ENCODE measurements around the gene MLIP.

MLIP gene

DNA sequence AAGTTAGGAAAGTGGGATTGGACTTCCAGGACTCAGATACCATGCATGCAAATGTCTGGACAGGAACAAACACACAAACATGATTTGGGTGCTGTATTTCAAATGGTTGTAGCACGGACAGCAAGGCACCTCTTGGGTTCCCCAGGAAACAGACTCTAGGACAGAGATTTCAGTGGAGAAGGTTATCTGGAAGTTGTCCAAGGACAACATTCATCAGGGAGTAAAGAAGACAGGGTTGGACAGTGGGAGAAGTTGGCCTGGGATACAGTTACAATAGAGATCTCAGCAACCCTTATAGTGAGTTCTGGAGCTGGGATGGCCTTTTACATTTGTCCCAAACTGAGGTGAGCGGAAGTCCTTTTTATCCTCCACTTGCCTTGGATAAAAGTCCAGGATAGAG is 177.2 kb downstream of the MLIP start:
- no peak for DNase-seq

DNA sequence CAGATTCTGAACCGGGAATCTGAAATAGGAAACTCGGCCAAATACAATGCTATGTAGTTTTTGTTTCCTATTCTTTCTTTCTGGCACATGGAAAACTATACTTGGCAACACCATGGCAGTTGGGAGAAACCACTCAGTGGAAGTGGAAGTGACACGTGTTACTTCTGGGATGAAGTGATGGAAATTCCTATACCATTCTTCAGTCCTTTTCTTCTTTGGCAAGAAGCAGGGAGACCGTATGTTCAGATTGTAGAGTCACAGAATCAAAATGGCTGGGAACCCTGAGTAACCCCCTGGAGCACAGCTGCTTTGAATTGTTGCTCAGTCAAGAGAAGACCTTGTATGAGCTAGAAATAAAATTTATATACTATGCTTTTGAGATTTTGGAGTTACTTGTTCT is 178.2 kb downstream of the MLIP start:
- no peak for DNase-seq

DNA sequence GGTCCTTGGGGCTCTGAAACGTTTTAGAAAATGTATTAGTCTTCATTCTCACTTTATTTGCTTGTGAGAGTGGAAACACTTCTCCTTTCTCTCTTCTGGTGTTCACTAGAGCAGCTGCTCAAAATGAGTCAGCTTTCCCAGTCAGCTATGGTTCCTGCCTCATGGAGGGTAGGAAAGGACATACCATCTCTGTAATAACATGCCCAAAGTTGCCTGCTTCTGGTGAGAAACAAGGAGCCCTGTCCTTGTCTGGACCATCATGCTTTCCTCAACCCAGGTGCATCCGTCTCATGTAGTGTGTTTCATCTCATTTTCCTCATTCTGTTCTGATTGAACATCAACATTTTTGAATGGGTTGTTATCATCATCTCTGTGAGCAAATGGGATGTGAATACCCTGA is 179.9 kb downstream of the MLIP start:
- no peak for DNase-seq

DNA sequence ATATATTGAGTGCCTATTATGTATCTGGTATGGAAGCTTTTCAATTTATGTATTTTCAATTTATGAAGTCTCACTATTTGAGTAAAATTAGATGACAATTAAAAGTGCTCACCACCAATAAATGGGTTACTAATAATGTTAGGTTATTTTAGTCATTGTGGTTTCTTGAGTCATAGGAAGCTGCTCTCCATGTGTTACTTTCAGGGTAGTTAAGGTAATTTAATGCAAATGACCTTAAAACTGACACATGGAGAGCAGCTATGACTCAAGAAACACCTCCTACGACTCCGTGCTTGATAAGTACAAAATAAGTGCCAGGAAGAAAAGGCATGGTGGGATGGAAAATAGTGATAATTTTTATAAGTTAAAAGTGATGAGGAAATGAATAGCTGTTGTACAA is 180.5 kb downstream of the MLIP start:
- no peak for DNase-seq

DNA sequence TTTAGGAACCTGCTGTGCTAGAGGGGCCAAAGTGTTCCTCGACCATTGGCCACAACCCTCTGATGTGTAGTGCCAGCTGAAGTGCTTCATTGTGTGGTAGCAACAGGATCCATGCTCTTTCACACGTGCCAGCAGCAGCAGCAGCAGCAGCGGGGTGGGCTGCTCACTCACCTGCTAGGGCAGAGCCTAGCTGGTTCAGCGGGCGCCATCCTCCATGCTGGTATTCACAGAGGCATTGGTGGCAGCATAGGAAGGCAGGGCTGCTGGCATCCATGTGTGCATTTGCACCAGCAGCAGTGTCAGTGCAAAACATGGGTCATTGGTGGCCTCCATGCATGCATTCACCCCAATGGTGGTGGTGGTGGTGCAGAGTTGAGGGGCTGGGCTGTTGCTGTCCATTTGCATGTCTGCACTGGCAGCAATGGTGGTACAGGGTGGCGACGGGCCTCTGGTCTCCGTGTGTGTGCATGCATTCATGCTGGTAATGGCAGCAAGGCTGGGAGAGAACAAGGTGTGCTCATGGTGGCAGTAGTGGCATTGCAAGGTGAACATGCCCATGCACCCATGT is 183.8 kb downstream of the MLIP start:
- no peak for DNase-seq

DNA sequence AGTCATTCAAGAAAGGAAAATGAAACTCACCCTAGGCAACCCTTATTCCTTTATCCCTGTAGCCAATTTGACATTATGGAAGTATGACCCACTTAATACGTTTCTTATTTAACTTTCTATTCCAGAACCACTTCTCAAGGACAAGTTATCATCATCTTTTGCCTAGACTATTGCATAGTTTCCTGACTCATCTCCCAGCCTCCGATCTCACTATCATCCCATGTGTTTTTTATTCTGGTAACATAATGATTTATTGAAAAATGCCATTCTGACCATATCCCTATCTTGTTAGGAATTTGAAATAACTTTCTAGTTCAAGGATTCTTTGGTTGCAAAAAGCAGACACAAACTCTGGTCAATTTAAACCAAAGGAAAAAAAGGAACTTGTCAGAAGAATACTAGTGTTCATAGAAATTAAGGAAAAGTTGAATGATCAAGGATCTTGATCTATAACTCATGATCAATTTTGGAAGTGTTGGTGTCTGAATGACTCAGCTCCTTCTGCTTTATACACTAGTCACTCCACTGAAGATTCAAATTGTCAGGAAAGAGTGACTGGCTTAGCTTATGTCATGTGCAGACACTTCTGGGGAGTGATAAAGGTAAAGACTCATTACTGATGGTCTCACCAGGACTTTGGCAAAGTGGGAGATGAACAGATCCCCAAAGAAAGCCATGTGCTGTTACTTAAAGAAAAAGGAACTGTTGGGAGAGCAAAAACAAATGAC is 188.5 kb downstream of the MLIP start:
- DNase-seq: no peak

DNA sequence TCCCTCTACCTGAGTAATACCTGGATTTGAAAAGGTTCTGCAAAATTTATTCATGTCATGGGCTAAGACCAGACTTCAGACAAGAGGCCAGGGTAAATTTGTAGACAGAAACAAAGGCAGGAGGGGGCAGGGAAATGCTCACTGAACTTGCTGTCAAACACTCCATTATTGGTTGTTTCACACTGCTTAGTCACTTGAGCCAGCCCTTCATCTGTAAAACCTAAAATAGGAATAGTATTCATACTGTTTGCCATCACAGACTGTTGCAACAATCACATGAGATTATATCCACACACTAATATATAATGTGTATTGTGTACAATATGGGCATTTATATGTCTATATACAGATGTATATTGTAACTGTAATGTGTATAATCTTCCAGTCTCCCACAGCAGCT is 190.5 kb downstream of the MLIP start:
- no peak for DNase-seq

DNA sequence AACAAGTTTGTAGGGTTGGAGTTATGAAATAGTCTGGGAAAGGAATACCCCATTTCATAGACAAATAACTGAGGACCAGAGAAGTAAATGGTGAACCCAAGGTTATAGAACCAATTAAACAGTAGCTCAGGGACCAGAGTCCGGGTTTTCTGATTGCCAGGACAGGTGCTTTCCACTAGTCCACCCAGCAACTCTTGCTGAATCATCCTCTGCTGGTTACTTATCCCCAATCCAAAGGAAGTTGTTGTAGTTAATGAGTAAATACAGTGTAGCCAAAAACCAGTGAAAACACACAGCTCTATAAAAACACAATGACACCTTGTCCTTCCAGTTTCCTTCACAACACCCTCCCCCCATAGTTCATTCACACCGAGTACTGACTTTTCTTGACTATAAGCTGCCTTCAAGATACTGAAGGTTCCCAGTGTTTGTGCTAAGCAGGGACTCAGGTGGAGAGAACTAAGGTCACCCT is 196.2 kb downstream of the MLIP start:
- no peak for DNase-seq

DNA sequence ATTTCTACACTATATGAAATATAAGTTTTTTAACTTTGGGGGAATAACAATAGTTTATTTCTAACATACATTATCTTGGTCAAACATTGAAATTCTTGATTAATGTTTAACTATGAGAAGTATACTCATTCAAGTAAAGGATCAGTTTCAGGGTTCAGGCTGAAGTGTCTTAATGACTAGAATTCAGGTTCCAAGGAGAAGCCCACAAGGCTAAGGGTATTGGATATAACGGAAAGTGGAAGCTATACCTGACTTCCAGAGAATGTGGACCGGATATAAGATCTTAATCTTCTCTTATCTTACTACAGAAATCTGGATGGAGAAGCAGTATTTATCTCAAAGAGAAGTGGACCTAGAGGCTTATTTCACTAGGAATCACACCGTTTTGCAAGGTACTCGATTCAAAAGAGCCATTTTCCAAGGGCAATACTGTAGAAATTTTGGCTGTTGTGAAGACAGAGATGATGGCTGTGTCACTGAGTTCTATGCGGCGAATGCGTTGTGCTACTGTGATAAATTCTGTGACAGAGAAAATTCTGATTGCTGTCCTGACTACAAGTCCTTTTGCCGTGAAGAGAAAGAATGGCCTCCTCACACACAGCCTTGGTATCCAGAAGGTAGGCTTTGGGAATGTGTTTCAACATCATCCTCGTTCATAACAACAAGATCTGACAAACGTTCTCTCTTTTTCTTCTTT is 197.2 kb downstream of the MLIP start, which contains the start of gene TINAG:
TSS of gene TINAG (plus strand) at position 153 of the 697 bp plus-strand sequence. CDS start at position 263, 110 bp downstream.
- DNase-seq: no peak

DNA sequence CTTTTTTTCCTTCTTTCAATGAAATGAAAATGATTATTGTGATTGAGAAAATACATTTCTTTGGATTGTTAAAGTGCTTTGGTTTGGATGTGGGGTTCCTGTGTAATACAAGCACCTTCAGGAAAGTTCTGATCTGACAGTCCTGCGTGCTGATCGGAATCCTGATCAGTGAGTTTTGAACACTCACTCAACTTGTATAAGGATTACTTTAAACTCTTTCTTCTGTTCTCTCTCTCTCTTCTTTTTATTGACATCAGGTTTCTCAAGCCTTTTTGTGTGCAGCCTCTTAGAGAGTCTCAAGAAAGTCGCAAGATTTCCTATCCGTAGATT is 197.7 kb downstream of the MLIP start:
- no peak for DNase-seq

DNA sequence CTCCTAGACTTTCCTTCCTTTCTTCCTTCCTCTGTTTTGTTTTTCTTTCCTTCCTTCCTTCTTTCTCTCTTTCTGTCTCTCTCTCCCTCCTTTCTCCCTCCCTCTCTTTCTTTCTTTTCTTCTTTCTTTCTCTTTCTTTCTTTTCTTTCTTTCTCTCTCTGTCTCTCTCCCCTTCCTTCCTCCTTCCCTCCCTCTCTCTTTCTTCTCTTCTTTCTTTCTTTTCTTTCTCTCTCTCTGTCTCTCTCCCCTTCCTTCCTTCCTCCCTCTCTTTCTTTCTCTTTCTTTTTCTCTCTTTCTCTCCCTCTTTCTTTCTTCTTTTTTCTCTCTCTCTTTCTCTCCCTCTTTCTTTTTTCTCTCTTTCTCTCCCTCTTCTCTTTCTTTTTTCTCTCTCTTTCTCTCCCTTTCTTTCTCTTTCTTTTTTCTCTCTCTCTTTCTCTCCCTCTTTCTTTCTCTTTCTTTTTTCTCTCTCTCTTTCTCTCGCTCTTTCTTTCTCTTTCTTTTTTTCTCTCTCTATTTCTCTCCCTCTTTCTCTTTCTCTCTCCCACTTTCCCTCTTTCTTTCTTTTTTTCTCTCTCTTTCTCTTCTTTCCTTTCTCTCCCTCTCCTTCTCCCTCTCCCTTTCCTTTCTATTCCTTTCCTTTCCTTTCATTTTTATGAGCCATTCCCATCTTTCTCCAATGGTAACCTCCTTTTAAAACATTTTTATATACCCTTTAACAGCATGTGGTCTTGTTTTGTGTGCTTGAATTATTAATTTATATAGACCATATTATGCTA is 199.3 kb downstream of the MLIP start:
- DNase-seq: no peak

DNA sequence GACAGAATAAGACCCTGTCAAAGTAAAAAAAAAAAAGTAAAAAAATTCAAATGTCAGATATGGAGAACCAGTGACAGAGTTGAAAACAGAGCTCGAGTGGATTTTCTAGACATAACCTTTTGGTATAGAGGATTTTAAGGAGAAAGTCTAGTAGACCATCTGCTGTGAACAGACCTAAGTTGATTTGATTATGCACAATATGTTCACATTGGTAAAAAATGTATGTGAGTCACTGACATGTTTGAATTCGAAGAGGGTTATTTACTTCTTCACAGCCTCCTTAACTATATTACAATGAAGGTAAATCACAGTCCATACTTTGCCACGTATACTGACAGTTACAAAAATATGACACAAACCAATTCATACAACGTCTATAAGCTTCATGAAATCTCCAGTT is 204.4 kb downstream of the MLIP start:
- no peak for DNase-seq

Data from NCI-H1105 (cell line).